SHP77 treated with DMSO at 0.1 percent for 48 hours (cell line): Measurements from ENCODE around the gene IHH.

ENCODE experiments used
- DNase-seq: peaks from one replicate; lab custom pipeline; 2025; lab: John Stamatoyannopoulos, UW

Gene IHH

DNA sequence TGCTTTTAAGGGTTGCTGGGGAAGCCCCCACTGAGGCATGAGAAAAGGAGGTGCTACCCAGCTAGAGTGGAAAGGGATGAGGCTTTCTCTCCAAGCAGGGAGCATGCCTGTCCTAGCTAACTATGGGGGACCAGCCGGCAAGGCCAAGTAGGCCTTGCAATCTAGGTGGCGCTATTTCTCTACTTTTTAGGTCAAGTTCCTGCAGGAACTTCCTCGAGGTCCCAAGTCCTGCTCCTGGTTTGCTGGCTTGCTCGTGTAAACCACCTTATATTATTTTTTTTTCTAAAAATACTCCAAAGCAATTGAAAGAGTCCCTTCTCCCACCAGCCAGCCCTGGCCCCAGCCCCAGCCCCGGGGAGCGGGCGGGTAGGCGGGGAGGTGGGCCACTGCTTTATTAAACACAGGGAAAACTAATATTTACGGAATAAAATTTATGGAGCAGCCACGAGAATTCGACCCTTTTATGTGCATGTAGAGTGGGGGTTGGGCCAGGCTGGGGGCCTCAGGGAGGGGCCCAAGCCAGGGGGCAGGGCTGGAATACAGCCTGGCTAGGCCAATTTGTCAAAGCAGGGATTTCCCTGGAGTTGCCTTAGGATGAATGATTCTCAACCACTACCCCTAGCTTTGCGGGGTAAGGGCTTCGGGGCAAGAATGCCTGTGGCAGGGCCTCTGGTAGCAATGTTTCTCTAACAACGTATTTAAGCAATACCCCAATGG lies 12.8 kb upstream of the IHH start:
- DNase-seq, result peak; percentile 26

DNA sequence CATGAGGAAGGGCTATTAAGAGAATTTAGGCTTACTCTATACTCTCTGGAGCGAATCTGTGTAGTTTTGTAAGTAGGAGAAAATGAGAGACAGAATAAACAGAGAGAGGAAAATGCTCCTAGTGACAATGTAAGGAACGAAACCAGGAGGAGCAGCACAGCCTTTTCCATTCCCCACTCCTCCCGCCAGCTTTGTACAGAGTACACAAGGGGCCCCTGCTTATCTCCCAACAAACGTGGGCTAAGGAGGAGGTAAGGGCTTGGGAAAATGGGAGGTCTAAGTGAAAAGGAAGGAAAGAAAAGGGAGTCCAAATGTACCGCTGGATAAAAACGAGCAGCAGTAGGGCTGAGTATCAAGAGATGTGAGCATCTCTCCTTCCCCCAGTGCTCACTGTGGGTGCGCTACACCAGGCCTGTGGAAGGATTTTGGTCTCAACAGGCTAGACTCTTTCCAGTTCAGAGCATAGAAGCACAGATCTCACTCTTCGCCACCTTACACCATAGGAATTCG lies 12.1 kb upstream of the IHH start:
- DNase-seq, result no peak

DNA sequence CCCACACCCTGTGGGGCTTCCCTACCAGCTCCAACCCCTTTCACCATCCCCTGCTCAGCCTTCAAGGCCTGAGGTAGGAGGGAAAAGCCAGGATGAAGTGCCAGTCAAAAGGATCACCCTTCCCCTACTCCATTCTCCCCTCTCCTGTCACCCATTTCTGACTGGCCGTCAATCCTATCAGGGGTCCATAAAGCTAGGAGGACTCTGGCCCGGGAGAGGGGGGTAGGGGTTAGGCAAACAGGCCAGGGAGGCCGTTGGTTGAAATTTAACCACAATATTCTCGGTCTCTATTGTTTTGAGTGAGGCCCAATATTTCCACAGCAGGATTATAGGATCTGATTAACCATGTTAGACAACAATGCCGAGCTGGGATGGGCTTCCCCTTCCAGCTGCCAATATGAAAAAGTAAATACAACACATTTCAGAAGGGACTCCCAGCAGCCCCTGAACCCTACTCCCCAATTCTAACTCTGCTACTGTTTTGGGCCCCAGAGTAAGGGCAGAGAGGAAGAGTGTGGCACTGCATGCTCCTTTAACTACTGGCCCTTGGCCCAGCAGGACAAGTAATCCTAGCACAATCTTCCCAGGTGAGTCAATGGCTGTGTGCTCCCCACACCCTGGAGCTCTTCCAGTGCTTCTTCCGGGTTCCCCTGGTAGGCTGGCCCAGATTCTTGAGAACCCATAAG lies 10.6 kb upstream of the IHH start:
- DNase-seq, result no peak

DNA sequence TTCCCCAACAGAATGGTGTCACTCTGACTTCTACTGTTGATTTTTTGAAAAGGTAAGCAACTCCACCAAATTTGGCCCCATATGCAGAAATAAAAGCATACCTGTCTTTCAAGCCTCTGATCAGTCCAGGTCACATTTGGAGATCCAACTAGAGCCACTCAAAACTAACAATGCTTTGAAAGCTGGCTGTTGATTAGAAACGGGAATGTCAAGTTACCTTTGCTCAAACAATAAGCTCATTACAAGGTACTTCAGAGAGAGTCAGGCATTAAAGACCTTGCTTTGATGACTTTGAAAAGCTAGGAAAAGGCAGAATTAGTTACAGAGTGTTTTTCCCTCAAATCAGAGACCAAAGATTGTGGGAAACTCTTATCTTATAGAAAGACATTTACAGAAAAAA lies 4.8 kb upstream of the IHH start:
- no peak for DNase-seq

DNA sequence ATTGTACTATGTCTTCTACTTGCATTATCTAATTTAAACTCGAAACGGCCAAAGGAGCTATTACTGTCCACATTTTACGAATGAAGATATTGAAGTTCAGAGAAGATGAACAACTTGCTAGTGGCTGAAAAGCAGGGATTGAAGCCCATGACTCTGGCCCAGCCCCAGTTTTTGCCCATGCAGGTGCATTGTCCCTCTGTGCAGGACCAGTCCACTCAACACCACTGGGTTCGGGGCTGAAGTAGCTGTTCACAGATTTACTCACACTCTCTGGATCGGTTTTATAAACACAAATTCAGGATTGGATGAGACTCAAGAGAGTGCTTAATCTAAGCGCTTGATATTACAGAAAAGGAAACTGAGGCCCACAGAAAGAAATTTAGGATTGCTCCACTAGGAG lies 1.4 kb upstream of the IHH start:
- DNase-seq, result no peak

DNA sequence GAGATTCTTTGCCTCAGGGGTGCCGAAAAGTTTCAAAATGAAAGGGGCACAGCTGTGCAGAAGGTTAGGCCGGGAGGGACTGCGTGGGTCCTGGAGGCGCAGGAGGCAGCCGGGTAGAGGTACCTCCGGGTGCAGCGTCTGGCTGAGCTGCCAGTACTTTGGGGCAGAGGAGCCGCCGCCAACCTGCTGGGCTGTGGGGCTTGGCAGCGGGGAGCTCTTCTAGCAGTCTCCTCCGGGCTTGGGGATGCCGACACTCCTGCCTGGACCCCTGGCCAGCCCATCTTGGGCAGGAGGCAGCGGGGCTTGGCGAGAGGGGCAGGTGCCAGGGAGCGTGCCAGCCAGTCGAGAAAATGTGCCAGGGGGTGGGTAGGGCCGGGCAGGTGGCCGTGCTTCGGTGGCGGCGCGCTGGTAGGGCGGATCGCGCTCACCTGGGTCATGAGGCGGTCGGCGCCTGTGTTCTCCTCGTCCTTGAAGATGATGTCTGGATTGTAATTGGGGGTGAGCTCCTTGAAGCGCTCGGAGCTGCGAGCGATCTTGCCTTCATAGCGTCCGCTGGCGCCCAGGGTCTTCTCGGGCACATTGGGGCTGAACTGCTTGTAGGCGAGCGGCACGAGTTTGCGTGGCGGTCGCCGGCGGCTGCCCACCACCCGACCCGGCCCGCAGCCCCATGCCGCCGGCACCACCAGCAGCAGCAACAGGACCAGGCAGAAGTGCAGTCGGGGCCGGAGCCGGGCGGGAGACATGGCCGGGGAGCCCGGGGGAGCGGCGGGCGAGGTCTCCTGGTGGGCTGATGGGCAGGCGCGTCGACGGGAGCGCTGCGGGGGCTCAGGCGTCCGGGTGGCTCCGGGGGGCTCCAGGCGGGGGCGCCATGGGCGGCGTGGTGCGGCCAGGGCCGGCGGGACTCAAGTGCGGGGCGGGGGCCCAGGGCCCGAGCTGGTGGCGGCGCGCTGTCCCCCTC lies 717 bp downstream of the IHH start:
- DNase-seq, result no peak

DNA sequence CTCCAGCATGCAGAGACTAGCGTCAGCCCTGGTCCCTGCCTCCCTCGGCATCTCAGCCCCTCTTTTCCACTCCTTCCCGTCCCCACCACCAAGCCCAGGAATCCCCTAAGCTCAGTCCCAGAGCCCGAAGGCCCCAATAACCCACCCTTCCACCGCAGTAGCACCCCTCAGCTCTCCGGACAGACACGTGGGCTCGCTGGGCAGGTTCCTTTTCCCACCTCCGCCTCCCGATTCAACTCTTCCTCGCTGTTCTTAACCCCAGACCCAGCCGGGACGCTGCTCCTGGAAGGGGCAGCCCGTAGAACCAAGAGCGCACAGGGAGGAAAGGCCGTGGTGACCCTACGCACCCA lies 1.4 kb downstream of the IHH start:
- no peak for DNase-seq

DNA sequence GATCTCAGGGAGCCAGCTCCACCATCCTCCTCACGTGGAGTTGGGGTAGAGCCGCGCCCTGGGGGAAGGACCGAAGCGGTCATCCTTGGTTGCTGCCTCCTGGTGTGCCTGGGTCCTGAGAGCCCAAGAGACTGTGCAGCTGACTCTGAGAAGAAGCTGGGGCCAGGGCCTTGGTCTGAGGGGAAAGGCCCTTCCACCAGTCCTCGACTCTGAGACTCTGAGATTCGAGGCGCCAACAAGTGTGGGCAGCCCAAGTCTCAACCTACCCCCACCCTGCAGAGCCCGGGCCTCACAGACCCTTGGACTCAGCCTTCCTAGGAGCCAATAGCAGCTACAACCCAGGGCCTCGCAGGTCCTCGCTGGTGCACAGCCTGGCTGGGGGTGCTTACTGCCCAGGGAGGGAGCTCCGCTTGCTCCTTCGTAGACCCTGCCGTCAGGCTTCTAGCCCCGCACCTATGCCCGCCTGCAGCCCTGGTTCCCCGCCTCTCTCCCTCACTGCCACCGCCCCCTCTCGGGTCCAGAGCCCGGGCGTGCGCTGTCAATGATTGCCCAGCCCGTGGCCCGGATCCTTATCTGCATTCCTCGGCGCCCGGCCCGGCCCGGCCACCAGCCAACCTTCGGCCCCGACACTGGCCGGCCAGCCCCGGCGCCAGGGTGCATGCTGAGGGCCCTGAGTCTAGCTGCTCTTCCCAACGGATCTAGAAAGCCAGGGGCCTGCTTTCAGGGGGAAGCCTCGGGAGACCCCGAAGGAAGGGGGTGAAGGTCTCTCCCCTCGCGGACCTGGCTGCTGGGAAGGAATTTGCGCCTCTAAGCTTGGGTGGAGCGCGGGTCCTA lies 2.0 kb downstream of the IHH start:
- no peak for DNase-seq

DNA sequence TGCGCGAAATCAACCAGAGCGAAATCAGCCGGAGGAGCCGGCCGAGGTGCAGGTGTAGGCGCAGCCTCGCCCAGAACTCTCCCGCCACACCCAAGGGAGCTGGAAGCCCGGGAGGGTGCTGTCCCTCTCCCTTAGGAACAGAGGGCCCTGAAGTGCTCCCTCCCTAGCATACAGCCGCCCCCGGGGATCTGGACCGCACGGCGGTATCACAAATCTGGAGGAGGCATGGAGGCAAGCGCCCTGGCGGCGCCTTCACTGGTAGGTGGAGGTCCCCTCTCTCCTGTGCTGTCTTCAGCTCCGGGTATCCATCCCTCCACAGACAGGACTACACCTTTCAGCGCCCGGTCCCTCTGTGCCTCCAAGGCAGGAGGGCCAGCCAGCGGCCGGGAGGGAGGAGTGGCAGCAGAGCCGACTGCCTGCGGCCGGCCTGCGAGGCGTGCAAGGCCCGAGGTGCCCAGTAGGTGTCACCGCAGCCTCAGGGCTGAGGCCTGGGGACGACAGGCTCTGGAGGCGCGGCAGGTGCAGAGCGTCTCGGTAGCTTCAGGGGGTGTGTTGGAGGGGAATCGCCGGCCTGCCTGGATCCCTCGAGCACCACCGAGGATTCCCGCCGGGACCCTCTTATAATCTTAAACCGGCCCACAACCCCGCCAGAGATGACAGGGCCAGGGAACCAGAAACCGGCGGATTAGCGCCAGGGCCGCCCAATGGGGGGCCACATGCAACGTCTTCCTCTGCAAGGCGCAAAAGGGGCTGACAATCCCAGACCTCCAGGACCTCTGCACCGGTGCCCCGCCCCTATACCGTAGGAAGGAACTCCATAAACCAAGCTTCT lies 2.8 kb downstream of the IHH start:
- peak; percentile 62 for DNase-seq

DNA sequence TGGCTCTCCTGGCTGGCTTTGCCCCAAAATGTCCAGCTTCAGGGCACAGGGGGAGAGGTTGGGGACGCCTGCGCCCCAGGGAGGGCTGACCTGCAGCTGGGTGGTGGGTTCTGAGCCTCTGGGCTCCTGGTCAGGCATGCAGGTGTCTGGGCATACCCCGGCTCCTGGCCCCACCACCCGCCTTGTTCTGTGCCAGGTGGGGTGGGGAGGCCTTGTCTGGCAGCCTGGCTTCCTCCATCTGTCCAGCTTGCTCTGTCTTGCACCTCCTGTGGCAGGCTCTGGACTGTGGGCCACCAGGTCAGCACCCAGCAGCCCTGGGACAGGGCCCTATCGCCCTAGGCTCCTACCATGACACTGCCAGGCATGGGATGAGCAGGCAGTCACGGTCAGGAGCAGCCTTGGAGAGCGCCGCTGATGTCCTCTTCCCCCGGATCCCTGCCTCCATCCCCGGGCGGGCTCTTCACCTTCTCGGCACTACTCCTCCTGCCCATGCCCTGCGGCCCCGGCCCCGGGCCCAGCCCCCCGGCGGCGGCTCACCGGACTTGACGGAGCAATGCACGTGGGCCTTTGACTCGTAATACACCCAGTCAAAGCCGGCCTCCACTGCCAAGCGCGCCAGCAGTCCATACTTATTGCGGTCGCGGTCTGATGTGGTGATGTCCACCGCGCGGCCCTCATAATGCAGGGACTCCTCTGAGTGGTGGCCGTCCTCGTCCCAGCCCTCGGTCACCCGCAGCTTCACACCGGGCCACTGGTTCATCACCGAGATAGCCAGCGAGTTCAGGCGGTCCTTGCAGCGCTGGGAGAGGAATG lies 3.6 kb downstream of the IHH start:
- no peak for DNase-seq

DNA sequence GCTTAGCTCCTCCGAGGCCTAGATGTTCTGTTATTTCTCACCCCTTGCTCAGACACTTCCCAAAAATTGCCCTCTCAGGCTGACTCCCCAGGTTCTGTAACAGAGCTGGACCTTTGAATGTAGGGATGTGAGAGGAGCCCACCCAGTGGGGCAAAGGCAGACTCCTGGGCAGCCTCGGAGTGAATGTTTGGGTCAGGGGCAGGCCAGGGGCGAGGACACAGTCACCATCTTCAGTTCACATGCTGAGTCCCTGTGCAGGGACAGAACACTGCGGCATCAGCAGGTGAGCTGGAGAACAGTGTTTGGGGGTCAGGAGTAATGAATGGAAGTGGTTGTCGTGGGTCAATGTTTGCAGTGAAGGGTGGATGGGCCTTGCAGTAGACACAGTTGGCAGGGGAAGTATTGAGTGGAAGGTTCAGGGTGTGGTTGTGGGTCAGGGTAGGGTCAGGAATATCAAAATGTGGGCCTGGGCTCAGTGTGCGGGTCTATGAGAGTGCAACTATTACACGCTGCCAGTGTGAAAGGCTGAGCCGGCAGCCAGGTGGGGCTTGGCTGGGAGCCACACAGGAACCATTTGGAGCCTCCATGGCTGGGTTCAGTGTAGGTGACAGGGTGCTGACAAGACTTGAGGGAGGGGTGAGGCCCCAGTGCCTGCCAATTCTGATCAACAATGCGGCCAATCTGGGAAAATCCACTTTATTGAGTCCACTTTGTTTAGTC lies 4.4 kb downstream of the IHH start:
- no peak for DNase-seq

DNA sequence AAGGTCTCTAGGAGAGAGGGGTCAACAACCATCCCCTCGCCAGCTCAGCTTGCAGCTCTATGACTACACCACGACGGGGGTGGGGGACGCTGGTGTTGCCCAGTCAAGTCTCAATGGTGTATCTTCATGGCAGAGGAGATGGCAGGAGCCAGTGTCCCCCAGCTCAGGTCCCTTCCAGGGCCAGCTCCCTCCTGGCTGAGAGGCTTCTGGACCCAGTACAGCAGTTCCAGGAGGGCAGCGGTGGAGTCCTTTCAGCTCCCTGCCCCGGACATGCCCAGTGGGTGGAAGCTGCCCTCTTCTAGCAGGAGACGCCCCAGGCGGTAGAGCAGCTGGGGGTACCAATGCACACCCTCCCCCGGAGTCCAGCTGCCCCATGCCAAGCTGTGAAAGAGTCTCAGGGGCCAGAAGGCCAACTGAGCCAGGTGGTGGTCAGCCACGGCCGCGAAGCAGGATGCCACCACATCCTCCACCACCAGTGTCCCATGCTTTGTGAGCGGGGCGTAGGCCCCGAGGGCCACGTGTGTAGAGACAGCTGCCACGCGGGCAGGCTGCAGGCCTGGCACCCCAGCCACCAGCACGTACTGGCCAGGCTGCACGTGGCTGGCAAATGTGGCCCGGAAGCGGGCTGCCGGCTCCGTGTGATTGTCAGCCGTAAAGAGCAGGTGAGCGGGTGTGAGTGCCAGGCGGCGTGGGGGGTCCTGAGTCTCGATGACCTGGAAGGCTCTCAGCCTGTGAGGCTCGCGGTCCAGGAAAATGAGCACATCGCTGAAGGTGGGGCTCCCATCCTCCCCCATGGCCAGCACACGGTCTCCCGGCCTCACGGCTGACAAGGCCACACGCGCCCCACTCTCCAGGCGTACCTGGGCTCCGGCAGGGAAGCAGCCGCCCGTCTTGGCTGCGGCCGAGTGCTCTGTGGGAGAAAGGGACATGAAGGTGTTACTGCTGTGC lies 5.5 kb downstream of the IHH start:
- no peak for DNase-seq

DNA sequence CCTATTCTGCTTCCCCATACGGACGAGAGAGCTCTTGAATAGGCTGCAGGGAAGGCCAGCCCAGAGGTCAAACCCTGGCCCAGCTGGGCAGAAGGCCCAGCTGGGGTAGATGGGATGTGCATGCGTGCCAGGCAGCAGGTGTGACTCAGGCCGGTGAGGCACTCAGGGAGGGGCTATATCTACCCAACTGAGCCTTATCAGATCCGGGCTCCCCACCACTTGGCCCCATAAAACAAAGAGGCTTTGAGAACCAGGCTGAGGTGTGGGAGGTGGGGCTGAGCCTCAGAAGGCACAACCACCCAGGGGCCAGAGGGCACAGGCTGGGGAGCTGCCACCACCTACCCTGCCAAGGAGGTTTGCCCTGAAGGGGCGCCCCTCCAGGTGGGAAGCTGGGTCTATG lies 11.4 kb downstream of the IHH start:
- no peak for DNase-seq

DNA sequence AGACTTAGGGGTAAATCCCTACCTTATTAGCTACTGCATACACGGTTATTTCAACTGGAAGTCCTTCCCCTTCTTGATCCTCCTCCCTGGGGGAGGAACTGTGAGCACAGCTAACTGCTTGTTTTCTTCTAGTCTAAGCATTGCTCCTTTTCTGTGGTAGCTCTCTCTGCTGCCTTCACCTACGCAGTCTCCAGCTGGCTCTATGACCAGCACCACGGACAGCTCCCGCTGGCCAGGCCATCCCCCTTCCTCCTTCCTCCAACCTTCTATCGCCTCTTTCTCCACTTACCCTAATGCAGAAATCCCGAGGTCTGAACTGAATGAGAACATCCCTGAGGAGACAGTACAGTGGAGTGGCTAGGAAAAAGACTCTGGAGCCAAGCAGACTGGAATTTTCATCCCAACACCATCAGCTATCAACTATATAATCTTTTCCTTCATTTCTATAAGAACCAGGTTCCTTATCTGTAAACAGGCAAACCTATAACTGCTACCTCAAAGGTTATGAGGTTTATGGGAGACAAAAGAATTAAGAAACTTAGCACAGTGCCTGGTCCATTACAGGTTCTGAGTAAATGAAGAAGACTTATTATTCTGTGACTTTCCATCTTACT lies 14.7 kb downstream of the IHH start:
- DNase-seq, result no peak

DNA sequence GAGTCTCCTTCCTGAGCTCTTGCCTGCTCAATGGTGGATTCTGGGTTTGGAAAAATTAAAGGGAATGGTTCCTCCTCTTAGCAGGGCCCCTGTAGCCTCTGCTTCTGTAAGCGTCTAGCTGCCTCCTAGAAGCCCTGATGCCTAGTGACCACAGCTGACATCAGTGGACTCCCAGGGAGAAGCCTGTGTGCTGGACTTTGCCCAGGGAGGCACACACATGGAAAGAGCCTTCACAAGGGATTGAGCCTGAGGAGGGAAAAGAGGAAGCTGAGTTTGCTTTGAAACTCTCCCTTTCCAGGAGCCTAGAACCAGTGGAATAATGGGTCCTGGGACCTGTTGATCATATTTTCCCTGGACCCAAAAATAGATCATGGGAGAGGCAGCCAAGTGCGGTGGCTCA lies 18.0 kb downstream of the IHH start:
- DNase-seq, result no peak

DNA sequence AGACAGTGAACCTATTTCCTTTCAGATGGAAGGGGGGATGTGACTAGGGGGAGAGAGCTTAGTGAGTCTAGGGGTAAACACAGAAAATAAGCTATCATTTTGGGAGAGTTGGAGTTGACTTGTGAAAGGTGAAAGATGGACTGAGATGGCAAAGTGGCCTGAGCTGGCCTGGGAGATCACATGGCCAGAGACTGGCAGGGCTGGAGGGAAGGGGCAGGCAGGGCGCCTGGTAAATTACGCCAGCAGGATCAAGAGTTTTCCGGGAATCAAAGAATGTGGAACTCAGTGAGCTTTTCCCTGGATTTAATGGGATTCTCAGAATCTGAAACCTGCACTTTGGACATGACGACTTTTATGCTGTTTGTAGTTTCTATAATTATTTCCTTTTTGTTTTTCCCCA lies 18.6 kb downstream of the IHH start:
- no peak for DNase-seq

DNA sequence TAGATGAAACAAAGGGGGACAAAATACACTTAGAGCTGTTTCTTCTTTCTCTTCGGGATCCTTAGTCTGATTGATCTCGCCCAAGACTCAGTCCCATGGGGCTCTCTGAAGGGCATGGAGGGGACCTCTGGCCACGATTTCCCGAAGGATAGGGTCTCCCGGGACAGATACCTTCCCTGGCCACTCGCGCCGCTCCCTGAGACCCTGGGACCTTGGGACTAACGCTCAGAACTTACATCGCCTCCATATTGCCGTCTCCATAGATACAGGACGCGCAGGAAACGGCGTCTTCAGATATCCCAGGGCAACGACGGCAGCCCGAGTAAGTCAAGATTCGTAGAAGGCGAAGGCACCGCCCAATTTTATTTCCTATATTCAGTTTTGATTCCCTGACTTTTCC lies 19.5 kb downstream of the IHH start, which contains the start of gene CFAP65:
CFAP65 (minus strand) TSS at position 265 of the 400 bp plus-strand sequence. CDS start 2,468 bp downstream, outside the sequence.
- DNase-seq, result peak; percentile 31

DNA sequence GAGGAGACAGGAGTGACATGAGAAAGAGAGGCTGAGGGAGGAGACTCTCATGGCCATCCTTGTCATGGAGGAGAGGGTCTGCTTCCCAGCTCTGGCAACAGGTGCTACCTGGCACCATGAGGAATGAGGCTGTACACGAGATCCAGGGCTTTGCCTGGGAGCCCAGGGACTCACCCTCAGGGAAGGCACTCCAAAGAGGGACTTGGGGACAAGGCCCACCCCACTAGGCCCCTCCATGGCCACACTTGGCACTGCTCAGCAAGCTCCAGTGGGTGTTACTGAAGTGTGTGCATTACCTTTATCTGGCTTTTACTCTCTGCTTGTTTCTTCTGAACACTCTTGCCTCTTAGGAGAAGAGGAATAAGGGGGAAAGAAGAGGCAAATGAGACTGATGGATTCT lies 22.1 kb downstream of the IHH start:
- no peak for DNase-seq
